Fibroblast of villous mesenchyme (primary cell): ENCODE data around the gene SLC16A1. TPM values are rescaled to one million over a fixed set of nuclear protein-coding genes. Genes with fewer than 3 reads are reported as not detected.
"Not testable (repeated sequence)": the region's sequence is repeated elsewhere in the genome, so short reads cannot be mapped to it uniquely, and the experiment has no call there.

ENCODE experiments used
- DNase-seq: peaks from one replicate; pipeline ENCODE4 v3.0.0-alpha.2; 2010; ENCODE audit warnings: low read depth
- H3K4me3 ChIP-seq: 2 replicates; pipeline ENCODE4 v1.5.1; 2011; ENCODE audit warnings: low read depth, mild to moderate bottlenecking, low read length
- CTCF ChIP-seq: IDR thresholded peaks from 2 replicates; pipeline ENCODE4 v1.5.1; 2012; ENCODE audit warnings: low read depth, mild to moderate bottlenecking, low read length; ENCODE audit not compliant: insufficient read depth
- total RNA-seq: library from RNA; depleted of rRNA; stranded (reverse); fragments of >200 nt; gene quantifications from 2 replicates; pipeline ENCODE4 v1.2.3, GENCODE V29; 2012

The SLC16A1 gene
- total RNA-seq: 71.8 and 129 TPM in 2 replicates

- peak; percentile 96 for DNase-seq
- peak; percentile 45 for TF ChIP-seq CTCF
Observed at GRCh38 chr1:112955773-112956543, at the start of gene SLC16A1. TSS of gene SLC16A1 (minus strand) at chr1:112956196. CDS start at chr1:112929308, 26,888 bp downstream.

GRCh38 chr1:113003751-113004690 lies 48.0 kb upstream of the SLC16A1 start:
- no peak overlapping the region for H3K4me3 ChIP-seq
- no peak for DNase-seq
- no peak for TF ChIP-seq CTCF

More at GRCh38 chr1:112955773-112956543, at the start of gene SLC16A1:
- H3K4me3 ChIP-seq: peak within 1 kb of the TSS; percentile 79

- no peak for TF ChIP-seq CTCF
- H3K4me3 ChIP-seq: no peak overlapping the region
- no peak for DNase-seq
Observed at GRCh38 chr1:113002297-113002696, 46.3 kb upstream of the SLC16A1 start.

GRCh38 chr1:112998592-112999235 lies 42.7 kb upstream of the SLC16A1 start:
- TF ChIP-seq CTCF: no peak
- no peak overlapping the region for H3K4me3 ChIP-seq
- DNase-seq: peak; percentile 87

GRCh38 chr1:112997781-112998180 lies 41.8 kb upstream of the SLC16A1 start:
- peak; percentile 42 for DNase-seq
- TF ChIP-seq CTCF: no peak
- H3K4me3 ChIP-seq: no peak overlapping the region

- no peak overlapping the region for H3K4me3 ChIP-seq
- DNase-seq: no peak
- no peak for TF ChIP-seq CTCF
Observed at GRCh38 chr1:112995890-112996289, 39.9 kb upstream of the SLC16A1 start.

GRCh38 chr1:112995021-112995420 lies 39.0 kb upstream of the SLC16A1 start:
- not testable (repeated sequence) for H3K4me3 ChIP-seq, DNase-seq
